GM04503 (cell line): Measurements from ENCODE around the gene RIPOR2.
"Not testable (repeated sequence)": the region's sequence is repeated elsewhere in the genome, so short reads cannot be mapped to it uniquely, and the experiment has no call there.

Source experiments
- DNase-seq: peaks from one replicate; pipeline ENCODE4 v3.0.0-alpha.2; 2012; ENCODE audit warnings: low read depth

Gene RIPOR2

DNA sequence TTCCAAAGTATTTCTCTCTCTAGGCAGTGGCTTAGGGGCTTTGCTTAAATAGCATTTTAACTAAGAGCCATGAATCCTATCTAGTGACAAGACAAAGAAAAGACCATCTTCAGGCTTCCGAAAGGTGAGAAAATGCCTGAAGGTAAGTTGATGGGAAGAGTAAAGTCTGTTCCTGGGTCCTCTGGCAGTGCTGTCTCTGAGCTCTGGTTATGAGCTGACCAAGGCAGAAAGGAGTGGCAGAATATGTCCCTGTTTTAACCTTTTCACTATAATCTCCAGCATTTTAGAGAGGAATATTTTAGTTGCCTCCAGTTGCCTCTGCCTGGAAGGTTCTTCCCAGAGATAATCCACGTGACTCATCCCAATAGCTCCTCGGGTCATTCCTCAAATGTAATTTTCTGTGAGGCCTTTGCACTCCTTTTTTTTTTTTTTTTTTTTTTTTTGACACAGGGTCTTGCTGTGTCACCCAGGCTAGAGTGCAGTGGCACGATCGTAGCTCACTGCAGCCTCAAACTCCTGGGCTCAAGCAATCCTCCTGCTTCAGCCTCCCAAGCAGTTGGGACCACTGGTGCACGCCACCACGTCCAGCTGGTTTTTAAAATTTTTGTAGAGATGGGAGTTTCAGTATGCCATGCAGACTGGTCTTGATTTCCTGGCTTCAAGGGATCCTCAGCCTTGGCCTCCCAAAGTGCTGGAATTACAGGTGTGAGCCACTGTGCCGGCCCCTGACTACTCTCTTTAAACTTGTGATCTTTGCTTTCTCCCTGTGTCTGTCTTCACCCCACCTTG, 133.3 kb downstream of the RIPOR2 start:
- DNase-seq: no peak

DNA sequence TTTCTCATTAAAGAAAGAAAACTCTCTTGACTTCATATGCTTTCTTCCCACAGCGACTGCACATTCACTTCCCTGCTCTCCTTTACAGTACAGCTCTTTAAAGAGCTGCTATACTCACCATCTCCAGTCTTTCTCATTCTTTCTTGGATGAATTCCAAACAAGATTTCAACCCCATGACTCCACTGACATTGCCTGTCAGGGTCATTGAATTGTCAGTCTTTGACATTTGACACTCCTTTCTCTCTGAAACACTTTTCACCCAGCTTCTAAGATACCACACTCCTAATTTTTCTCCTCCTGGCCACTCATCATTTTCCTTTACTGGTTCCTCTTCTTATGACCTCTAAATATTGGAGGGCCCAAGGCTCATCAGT, 136.2 kb downstream of the RIPOR2 start:
- DNase-seq: no peak

DNA sequence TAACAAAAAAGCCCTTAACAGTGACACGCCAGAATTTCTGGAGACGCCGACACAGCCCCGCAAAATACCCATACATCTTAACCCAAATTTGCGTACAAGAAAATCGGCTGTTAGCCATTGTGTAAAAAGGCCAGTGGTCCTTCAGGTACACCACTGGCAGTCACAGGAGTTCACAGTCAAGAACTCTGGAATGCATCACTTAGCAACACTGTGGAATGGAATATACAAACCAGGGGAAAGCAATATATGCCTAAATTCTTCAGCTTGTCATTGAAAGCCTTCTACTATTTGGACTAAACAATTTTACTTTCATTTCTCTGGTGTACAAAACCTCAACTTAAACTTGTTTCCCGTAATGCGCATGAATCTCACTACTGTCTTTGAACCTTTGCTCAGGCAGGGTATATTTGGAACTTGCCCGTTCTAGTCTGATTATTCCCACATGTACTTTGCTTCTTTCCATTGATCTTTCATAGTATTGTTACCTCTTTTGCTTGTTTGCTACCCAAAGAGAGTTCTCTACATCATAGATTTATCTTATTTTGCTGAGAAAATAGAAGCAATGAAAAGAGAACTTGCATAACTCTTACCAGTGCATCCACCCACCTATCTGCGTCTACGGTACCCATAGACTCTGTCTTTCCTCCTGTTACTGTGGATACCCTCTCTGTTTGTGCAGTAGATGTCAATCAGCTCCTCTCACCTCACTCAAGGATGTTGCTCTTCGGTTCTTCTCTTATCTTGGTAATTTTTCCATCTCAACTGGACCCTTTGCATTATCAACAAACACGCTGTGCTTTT, 136.8 kb downstream of the RIPOR2 start, which contains the start of gene ARMH2:
ARMH2 (minus strand) TSS at position 178 of the 801 bp plus-strand sequence; CDS start at position 118, 60 bp downstream.
- no peak for DNase-seq

DNA sequence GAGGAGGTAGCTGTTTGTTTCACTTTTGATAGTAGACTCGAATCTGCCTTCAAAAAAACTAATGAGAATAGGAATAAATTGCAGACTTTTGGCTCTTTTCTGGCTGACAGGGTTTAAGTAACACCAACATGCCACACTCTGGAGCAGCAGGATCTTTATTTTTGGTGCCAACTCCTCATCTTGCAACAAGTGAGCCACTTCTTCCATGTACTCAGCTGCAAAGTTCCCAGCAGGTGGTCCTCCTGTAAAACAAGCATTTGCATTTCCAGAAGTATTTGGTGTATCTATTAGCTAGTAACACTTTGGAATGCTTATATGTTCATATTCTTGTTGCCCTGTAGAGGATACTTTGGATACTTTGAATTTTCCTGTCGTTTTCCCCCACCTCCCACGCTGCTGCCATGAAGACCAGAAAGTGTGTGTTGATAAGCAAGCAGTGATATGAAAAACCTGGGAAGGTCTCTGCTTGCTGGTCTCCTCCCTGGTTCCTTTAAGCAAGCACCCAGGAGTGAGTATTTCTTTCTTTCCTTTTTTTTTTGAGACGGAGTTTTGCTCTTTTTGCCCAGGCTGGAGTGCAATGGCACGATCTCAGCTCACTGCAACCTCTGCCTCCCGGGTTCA, 138.1 kb downstream of the RIPOR2 start:
- DNase-seq: no peak

DNA sequence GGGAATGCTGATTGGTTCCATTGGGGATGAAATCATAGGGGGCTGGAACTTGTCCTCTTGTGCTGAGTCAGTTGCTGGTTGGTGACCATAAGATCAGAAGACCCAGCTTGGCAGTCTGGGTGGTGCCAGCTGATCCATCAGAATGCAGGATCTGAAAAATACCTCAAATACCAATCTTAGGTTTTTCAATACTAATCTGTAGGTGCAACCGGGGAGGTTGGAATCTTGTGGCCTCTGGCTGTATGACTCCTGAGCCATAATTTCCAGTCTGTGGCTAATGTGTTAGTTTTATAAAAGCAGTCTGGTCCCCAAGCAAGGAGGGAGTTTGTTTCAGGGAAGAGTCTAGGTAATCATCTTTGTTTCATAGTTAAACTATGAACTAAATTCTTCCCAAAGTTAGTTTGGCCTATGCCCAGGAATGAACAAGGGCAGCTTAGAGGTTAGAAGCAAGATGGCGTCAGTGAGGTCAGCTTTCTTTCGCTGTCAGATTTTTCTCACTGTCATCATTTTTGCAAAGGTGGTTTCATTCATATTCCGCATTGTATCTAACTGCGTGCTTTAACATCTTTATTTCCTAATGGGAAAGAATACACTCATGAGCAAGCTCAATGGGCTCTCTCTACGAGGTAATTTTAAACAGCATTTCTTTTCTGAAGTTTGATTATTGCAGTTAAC, 139.0 kb downstream of the RIPOR2 start:
- DNase-seq: no peak

DNA sequence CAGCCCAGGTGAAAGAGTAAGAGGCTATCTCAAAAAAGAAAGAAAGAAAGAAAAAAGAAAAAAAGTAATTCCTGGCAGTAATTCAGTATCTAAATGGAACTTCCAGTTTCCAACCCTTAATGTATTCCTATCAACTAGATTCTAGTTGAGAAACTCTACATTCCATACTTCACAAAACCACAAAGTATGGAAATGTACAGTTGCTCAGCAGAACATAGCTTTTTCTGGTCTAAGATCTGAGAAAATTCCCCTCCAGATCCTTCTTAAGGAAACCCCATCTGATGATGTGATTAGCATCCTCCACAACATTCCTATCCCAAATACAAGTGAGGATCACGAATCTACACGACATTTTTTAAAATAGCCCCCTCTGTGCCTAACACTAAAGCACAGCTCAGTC, 140.7 kb downstream of the RIPOR2 start:
- DNase-seq: no peak

DNA sequence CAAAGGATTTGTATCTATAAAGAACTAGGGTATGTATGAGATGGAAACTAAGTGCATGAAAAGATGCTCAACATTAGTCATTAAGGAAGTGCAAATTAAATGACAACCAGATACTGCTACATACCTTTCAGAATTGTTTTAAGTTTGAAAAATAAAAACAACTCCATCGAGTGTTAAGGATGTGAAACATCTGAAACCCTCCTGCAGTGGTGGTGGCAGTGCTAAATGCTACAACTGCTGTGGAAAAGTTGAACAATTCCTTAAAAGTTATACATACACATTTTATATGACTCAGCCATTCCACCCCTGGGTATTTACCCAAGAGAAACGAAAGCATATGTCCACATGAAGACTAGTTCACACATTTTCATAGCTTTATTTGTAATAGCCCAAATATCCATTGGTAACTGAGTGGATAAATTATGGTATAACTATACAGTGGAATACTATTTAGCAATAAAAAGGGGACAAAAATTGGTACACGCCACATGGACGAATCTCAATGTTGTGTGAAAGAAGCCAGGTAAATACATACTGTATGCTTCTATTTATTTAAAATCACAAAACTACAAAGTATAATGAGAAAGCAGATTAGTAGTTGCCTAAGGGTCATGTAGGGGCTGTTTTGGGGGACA, 147.6 kb downstream of the RIPOR2 start:
- DNase-seq: no peak

DNA sequence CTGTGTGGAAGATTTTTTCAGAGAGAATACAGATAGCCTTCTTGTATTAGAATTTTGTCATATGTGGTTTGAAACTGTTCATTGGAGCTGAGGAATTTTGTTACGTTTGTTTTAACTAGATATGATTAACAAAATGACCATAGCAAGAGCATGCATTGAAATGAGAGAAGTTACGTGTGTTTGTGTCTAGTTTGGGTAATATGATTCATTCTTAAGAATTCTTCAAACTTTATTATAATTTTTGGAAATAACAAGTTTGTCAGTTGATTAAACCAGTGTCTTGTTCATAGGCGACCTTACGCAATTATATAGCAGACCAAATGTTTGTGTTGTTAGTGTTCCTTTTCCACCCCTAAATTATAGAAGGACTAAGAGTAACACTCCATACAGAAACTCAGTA, 155.6 kb downstream of the RIPOR2 start:
- DNase-seq: no peak

DNA sequence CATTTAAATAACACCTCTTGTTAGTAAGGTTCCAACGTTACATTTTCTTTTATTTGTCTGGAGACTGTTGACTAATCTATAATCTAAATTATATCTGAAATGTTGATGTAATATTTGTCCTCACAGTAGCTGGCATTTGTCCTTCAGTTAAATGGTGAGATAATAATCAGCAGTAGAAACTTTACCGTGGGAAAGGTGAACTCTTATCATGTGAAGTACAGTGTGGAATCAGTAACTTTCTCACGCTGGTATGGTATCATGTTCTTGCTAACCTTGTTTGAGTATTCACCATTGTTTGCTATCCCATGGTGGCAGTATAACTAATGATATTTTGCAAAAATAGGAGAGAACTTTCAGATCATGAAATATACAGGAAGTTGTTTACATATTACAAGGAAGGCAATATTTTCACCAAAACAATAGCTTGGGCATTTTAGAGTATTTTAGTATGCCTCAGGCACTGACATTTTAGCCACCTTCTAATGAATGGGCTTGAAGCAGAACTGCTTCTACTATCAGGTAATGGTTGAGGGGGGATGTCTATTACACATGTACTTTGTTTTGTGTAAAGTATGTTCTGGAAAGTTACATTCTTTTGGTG, 156.2 kb downstream of the RIPOR2 start:
- DNase-seq: no peak

DNA sequence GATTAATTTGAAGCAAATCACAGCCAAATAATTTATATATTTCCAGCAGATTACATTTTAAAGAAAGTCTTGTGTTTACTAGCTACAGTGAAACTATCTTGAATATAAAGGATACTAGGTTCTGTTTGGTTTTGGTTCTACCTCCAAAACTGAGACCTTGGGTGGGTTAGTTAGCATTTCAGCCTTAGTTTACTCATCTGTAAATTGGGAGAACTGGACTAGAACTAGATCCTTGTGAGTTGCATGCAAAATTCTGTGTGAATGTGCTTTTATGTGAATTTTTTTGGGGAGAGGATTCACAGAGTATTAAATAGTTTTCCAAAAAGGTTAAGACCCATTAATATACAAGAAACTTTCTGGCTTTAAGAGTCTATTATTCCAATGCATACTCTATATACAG, 156.9 kb downstream of the RIPOR2 start:
- DNase-seq: no peak

DNA sequence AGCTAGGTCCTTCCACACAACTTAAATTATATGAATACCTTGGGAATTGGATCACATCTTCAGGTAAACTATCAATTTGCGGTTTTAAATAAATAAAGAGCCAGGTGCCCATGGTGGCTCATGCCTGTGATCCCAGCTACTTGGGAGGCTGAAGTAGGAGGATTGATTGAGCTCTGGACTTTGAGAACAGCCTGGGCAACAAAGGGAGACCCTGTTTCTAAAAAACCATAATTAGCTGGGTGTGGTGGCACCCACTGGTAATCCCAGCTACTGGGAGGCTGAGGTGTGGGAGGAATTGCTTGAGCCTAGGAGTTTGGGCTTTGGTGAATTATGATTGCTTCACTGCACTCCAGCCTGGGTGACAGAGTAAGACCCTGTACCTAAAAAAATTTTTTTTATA, 157.6 kb downstream of the RIPOR2 start:
- DNase-seq: no peak

DNA sequence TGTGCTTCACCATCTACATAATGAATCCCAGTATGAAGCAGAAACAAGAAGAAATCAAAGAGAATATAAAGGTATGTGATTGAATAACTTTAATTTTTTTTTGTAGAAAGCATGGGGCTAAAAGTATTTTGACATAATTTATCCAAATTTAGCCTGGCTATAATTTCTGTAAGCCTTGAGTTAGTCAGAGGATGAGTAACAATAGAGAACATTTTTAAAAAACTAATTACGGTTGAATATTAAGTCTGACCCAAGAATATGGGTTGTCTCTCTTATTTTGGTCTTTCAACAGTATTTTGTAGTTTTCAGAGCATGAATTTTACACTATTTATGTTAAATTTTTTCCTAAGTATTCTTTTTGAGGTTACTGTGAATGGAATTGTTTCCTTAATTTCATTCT, 158.5 kb downstream of the RIPOR2 start:
- DNase-seq: no peak

DNA sequence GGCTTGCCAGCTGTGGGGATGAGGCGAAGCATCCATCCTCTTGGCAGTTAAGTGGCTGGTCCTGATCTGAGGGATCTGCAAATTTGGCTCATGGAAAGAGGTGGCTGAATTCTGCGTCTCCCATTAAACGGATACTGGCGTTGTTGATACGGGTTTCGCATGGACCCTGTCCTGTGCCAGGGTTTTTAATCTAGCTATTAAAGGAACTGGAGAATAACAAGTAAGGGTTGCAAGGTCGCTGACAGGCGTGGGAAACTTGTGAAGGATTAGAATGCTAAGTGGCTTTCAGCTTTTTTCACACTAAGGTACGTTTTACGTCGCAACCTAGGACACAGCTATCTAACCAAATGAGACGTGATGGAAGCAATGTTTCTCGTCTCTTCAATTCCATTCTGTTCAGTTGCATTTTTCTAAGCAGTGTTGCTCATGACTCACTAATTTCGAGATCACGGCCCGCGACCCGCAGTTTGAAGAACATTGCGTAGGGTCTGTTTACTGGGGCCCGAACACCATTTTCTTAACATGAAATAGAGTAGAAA, 160.2 kb downstream of the RIPOR2 start:
- DNase-seq: no peak

DNA sequence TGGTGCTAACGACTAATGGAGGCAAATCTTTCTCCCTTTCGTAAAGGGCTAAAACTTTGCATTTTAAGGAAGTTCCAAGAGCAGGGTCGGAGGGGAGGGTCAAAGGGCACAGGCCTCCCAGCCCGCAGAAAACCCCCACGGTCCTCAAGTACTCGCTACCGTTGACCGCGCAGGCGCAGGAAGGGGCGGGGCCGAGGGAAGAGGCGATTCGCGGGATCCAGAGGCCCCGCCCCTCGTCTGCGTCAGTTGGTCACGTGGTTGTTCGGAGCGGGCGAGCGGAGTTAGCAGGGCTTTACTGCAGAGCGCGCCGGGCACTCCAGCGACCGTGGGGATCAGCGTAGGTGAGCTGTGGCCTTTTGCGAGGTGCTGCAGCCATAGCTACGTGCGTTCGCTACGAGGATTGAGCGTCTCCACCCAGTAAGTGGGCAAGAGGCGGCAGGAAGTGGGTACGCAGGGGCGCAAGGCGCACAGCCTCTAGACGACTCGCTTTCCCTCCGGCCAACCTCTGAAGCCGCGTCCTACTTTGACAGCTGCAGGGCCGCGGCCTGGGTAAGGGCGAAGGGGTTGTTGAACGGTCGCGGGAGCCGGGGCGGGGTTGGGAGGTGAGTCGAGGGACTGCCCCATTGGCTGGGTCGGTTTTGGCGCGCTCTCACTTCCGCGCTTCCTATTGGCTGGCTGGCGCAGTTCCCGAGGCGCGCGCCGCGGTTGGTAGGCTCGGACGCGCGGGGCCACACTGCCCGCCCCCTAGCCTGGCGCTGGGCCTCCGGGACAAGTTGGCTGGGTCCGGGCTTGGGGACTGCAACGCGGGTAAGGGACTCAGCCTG, 160.9 kb downstream of the RIPOR2 start, which contains the start of gene GMNN:
GMNN (plus strand) TSS at position 242 of the 824 bp plus-strand sequence. CDS start 2,310 bp downstream, outside the sequence.
- peak; percentile 43 for DNase-seq

DNA sequence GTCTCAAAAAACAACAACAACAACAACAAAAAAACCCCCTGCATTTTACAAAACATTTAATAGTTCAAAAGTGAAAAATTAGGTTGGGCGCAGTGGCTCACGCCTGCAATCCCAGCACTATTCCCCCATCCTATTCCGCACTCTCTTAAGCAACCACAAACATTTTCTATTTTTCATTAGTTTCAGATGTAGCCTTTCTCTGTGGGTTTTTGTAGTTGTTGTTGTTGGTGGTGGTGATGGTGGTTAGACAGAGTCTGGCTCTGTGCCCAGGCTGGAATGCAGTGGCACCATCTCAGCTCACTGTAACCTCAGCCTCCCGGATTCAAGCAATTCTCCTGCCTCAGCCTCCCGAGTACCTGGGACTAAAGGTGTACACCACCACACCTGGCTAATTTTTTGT, 167.4 kb downstream of the RIPOR2 start:
- DNase-seq: peak; percentile 57

DNA sequence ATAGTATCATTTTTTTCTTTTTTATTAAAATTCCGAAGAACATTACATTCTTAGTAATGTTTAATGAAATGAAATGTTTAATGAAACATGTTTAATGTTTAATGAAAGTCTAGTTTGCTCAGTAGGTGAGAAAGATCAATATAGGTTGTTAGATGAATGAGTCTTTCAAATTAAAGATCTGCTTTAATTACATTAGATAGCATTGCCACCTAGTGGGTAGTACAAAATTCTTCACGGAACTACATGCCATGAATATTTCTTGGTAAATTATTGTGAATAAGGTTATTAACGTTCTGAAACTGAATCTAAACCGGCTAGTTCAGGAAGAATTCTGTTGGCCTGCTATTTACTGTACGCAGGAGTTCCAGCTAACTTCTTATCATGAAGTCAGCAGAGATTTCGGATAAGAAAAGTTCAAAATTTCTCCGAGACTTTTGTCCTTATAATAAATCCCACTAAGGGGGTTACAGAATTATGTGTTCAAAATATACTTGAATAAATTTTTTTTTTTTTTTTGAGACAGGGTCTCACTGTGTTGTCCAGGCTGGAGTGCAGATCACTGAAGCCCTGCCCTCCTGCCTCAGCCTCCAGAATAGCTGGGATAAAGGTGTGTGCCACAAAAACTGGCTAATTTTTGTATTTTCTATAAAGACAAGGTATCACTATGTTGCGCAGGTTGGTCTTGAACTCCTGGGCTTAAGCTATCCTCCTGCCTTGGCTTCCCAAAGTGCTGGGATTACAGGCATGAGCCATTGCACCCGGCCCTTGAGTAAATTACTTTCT, 168.9 kb downstream of the RIPOR2 start:
- no peak for DNase-seq

DNA sequence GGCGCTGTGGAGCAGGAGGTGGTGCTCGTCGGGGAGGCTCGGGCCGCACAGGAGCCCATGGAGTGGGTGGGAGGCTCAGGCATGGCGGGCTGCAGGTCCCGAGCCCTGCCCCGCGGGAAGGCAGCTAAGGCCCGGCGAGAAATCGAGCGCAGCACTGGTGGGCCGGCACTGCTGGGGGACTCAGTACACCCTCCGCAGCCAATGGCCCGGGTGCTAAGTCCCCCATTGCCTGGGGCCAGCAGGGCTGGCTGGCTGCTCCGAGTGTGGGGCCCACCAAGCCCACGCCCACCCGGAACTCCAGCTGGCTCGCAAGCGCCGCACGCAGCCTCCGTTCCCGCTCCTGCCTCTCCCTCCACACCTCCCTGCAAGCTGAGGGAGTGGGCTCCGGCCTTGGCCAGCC, 169.8 kb downstream of the RIPOR2 start:
- not testable (repeated sequence) for DNase-seq

DNA sequence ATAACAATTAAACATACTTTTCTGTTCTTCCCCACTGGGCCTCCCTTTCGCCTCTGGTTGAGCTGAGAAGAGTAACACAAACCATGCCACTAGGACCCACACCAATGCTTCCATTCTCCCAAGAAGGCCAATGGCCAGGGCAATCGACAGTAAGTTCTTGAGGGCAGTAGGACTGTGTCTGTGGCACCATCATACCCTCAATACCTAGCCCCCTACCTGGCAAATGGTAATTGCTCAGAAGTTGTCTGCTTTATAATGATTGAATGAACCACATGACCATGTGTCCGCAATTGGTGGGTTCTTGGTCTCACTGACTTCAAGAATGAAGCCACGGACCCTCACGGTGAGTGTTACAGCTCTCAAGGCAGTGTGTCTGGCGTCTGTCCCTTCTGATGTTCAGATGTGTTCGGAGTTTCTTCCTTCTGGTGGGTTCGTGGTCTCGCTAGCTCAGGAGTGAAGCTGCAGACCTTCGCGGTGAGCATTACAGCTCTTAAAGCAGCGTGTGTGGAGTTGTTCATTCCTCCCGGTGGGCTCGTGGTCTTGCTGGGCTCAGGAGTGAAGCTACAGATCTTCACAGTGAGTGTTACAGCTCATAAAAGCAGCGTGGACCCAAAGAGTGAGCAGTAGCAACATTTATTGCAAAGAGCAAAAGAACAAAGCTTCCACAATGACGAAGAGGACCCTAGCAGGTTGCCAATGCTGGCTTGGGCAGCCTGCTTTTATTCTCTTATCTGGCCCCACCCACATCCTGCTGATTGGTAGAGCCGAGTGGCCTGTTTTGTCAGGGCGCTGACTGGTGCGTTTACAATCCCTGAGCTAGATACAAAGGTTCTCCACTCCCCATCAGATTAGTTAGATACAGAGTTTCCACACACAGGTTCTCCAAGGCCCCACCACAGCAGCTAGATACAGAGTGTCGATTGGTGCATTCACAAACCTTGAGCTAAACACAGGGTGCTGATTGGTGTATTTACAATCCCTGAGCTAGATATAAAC, 170.6 kb downstream of the RIPOR2 start:
- not testable (repeated sequence) for DNase-seq
